GM12875 (cell line): Measurements from ENCODE around the gene TBC1D7.
"Not testable (repeated sequence)": the region's sequence is repeated elsewhere in the genome, so short reads cannot be mapped to it uniquely, and the experiment has no call there.

ENCODE experiments used
- H3K4me3 ChIP-seq: one replicate; pipeline ENCODE4 v1.5.1; 2011; ENCODE audit warnings: low read depth, low read length, control low read depth
- CTCF ChIP-seq: IDR thresholded peaks from 2 replicates; pipeline ENCODE4 v1.5.1; 2011; ENCODE audit warnings: low read depth, mild to moderate bottlenecking, control low read depth, inconsistent platforms, low read length, moderate library complexity, borderline replicate concordance; ENCODE audit not compliant: insufficient read depth

TBC1D7 gene

GRCh38 chr6:13336553-13336952 is 8.2 kb upstream of the TBC1D7 start:
- H3K4me3 ChIP-seq = no peak overlapping the region
- TF ChIP-seq CTCF = peak; percentile 82

GRCh38 chr6:13334953-13335352 is 6.6 kb upstream of the TBC1D7 start:
- no peak for TF ChIP-seq CTCF
- no peak overlapping the region for H3K4me3 ChIP-seq

- no peak for TF ChIP-seq CTCF
- H3K4me3 ChIP-seq = no peak overlapping the region
These were observed 4.0 kb upstream of the TBC1D7 start for GRCh38 chr6:13332349-13332706.

DNA sequence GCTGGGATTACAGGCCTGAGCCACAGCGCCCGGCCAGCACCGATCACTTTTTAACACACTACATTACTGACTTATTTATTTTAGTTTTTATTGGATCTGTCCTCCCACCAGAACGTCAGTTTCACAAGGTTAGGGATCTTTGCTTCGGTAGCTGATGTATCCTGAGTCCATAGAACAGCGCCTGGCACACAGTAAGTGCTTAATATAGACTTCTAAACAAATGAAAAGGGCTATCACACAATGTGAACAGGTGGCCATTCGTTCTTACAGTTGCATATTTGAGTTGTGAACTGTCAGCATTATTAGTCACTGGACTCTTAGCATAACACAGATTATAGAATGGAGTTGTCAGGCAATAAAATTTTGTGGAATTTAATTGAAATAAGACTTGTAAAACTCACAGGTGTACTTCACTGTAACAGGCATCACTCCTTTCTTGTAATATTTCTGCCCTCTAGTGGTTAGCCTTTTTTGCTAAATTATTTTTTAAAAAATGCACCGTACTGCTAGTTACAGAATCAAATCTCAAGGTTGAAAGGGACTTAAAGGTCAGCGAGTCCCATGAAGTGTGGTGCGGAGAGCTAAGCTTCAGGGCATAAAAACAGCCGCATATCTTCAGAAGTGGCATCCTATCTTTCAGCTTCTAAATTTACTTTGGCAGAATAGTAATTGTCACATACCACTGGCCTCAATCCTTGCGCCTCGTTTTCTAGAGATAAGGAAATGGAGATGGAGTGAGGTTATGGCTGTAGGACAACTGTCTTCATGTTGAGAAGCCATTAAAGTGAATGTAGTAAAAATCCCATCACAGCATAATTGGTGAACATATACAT is 3.4 kb upstream of the TBC1D7 start:
- no peak overlapping the region for H3K4me3 ChIP-seq
- TF ChIP-seq CTCF = peak; percentile 30; the same call in 1 of the 2 replicates

- TF ChIP-seq CTCF = no peak
- peak overlapping the region; percentile 67 for H3K4me3 ChIP-seq
These were observed 492 bp upstream of the TBC1D7 start for GRCh38 chr6:13328875-13329183.

DNA sequence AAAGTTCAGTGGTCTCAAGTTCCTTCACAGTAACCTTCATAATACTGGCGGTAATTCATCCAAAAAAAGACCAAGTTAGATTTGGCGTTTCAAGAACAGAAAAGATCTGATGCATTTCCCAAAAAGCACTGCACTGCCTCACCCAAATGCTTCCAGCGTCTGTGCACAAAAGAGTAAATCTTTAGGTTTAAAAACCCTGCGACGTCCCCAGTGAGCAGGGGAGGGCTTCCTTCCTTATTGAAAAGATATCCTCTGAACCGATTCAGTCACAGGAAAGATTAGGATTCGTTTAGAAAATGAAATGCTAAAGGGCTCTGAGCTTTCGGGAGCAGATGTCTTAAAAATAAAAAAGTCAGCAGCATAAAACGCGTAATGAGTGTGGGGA is 654 bp downstream of the TBC1D7 start:
- H3K4me3 ChIP-seq = peak overlapping the region; percentile 67
- no peak for TF ChIP-seq CTCF

GRCh38 chr6:13326031-13326586 is 2.2 kb downstream of the TBC1D7 start:
- not testable (repeated sequence) for H3K4me3 ChIP-seq
